ENCODE data around the gene LNP1.

Gene LNP1

DNA sequence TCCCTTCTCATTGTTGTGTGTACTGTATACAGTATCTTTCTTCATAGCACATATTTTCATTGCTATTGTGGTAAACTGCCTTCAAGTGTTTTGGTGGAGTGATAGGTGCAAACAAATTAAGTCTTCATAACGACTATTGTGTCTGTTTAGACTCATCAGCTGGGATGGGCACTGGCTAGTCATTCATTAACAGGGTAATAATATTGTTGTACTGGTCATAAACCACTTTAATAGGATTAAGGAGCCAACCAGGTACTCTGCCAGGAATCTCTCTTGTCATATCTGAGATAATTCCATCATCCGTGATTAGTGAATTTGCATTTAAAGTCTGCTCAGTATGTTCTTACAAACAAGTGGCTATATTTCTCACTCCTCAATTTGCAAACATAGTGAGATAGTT is 80.8 kb downstream of the LNP1 start:
- DNase-seq = no peak

DNA sequence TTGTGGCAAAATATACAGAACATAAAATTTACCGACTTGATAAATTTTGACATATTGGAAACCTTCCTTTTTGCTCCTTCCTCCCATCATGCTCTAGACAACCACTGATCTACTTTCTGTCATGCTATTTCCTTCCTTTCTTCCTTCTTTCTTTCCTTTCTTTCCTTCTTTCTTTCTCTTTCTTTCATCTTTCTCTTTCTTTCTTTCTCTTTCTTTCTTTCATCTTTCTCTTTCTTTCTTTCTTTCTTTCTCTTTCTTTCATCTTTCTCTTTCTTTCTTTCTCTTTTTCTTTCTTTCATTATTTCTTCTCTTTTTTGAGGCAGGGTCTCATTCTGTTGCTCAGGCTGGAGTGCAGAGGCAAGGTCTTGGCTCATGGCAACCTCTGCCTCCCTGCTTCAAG is 82.2 kb downstream of the LNP1 start:
- no peak for DNase-seq

DNA sequence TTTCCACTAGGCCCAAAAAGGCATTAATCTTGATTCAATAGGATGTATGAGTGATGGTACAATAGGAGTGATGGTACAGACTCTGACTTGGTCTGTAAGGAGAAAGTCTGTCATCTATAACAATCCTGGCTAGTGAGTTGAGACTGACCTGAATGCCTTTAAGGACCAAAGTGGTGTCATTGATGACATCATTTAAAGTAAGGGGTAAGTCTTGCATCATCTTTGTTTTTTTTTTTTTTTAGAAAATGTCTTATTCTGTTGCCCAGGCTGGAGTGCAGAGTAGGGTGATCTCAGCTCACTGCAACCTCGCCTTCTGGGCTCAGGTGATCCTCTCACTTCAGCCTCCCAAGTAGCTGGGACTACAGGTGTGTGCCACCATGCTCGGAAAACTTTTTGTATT is 85.5 kb downstream of the LNP1 start:
- no peak for DNase-seq

DNA sequence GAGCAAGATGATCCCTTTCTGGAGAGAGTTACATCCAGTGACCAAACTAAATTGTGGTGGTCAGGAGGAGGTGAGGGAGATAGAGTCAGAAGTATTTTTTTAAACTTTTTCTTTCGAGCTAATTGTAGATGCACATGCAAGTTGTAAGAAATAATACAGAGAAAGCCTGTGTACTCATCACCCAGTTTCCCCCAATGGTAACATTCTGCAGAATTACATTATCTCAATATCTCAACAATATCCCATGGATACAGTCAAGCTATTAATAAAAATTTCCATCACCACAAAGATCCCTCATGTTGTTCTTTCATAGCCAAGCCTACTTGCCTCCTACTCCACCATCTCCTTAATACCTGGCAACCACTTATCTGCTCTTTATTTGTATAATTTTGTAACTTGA is 87.8 kb downstream of the LNP1 start:
- no peak for DNase-seq

DNA sequence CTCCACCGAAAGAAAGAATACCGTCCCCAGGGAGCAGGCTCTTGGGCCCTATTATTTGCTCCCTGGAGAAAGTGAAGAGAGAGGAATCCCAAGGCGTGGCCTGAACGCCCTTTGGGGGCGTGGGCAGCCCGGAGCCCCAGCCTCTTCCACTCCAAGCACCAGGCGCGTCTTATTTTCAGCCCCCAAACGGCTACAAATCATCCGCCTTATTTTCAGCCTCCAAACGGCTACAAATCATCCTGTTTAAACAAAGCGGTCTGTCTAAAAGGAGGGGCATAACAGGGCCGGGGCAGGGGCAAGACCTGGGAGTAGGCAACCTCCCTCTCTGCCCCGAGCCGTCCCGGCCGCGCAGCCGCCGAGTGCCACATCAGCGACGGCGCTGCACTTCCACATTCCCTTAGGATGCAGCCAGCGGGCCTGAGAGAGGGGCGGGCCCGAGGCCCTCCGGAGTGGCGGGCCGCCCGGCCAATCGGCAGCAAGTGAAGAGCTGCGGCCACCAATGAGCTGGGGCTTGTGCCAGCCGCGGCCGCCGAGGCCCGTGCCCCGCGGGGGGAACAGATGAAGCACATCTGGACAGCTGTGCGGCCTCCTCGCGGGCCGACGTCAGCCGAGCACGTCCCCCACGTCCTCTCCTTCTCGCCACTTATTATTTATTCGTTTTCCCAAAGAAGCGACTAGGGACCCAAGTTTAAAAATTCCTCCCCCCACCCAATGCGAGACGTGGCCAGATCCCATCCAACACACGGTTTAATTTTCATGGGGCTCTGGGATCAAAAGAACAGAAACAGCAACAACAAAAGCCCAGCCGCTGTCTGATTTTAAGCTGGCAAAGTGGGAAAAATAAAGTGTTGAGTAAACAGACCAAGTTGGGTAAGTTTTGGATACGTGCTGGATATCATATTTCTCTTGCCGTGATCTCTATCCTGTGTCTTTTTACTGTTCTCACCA is 91.0 kb downstream of the LNP1 start, which contains the start of gene TMEM45A:
Gene TMEM45A, plus strand, starts transcription at position 561 of the 948 bp plus-strand sequence. CDS start 62,593 bp downstream, outside the sequence.
- DNase-seq = peak; percentile 98

DNA sequence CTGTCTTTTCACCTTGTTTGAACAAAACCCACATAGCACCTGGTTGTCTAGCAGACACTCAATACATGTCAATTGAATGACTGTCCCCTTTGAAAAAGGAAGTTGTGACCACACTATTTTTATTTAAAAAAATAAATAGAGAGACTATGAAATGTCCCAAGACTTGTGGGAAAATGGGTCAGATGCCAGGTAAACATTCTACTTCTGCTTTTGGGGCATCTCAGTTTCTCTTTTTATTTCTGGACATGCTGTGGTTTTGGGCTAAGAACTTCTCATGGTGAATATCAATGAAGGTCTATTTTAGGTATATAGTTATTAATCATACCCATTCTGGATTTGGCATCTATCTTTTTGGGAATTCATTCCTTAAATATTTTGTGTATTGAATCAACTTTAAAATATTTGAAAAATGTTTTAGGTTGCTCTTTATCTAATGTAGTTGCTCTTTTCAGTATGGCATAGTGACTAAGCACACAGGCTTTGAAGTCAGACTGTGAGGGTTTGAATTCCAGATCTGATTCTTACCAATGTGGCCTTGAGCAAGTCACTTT is 95.4 kb downstream of the LNP1 start:
- DNase-seq = peak; percentile 87

DNA sequence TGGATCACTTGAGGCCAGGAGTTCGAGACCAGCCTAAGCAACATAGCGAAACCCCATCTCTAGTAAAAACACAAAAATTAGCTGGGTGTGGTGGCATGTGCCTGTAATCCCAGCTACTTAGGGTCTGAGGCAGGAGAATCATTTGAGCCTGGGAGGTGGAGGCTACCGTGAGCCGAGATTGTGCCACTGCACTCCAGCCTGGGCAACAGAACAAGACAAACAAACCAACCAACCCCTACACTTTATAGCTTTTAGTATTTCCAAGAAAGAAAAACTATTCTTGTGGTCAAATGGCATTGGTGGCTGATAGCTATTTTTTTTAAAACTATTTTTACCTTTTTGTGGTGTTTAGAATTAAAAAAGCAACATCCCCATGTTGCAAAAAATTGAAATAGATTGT is 98.3 kb downstream of the LNP1 start:
- no peak for DNase-seq

DNA sequence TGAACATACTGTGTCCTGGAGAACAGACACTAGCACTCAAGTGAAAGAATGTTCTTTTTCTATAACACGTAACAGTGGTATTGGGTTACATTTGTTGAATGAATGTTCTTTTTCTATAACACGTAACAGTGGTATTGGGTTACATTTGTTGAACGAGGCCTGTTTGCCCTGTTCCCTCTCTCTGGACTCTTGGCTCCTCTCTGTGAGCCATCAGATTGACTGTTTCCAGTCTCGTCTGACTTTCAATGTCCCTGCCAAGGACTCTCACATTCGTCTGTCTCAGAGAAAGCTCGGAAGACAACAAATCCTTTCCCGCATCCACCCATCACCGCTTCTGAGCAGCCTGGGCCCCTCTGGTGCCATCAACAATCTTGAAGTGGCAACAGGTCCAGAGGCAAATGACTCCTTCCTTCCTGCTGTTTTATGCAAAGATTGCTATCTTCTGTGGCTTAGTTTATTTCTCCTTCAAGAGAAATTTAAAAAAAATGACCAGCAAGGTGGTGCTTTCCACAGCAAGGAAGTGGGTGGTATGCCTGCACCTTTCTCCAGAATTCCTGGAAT is 99.1 kb downstream of the LNP1 start:
- no peak for DNase-seq

DNA sequence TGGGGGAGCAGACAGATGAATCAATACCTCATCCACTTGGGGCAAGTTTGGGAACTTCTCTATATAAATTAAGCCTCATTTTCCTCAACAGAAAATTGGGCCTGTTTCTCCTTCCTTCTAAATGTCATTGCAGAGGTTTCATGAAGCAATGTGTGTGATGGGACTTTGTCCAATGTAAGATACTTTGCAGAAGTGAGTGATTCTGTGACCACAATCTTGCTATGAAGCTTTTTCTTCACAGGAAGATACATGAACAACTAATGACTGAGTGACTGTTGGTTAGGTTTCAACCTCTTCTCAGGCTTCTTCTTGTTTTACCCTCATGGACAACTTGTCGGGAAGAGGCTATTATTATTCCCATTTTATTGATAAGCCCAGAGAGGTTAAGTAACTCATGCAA is 102.1 kb downstream of the LNP1 start:
- DNase-seq = no peak

All from fibroblast of skin of scalp (primary cell).